ENCODE data around the gene LEKR1.

Gene LEKR1

GRCh38 chr3:157078131-157078810 is 252.1 kb downstream of the LEKR1 start:
- DNase-seq (ENCODE audit: low spot score) (no peak), FAIRE-seq (no peak)

- FAIRE-seq (no peak), DNase-seq (ENCODE audit: low spot score) (no peak)
These were observed 252.6 kb downstream of the LEKR1 start for GRCh38 chr3:157078811-157079185.

- DNase-seq (ENCODE audit: low spot score), result no peak
These were observed 253.7 kb downstream of the LEKR1 start for GRCh38 chr3:157079676-157080369.

GRCh38 chr3:157081626-157082210 is 255.6 kb downstream of the LEKR1 start:
- FAIRE-seq (no peak), DNase-seq (ENCODE audit: low spot score) (peak; percentile 84)

More at GRCh38 chr3:157079676-157080369, 253.7 kb downstream of the LEKR1 start:
- no peak for FAIRE-seq

- FAIRE-seq (no peak), DNase-seq (ENCODE audit: low spot score) (no peak)
These were observed 256.3 kb downstream of the LEKR1 start for GRCh38 chr3:157082305-157082982.

GRCh38 chr3:157083824-157084223 is 257.7 kb downstream of the LEKR1 start:
- FAIRE-seq (no peak), DNase-seq (ENCODE audit: low spot score) (no peak)

GRCh38 chr3:157086060-157086750 is 260.1 kb downstream of the LEKR1 start:
- FAIRE-seq, result no peak
- DNase-seq (ENCODE audit: low spot score), result no peak

GRCh38 chr3:157086775-157087174 is 260.6 kb downstream of the LEKR1 start:
- DNase-seq (ENCODE audit: low spot score) (no peak), FAIRE-seq (no peak)

- no peak for FAIRE-seq
- no peak for DNase-seq (ENCODE audit: low spot score)
These were observed 261.2 kb downstream of the LEKR1 start for GRCh38 chr3:157087373-157087772.

GRCh38 chr3:157087780-157088600 is 261.8 kb downstream of the LEKR1 start:
- FAIRE-seq (no peak), DNase-seq (ENCODE audit: low spot score) (no peak)

- FAIRE-seq (no peak), DNase-seq (ENCODE audit: low spot score) (peak; percentile 97)
These were observed 262.7 kb downstream of the LEKR1 start for GRCh38 chr3:157088601-157089454.

- FAIRE-seq (no peak), DNase-seq (ENCODE audit: low spot score) (no peak)
These were observed 263.5 kb downstream of the LEKR1 start for GRCh38 chr3:157089455-157090221.

GRCh38 chr3:157091083-157091833 is 265.1 kb downstream of the LEKR1 start:
- DNase-seq (ENCODE audit: low spot score) (no peak), FAIRE-seq (no peak)

GRCh38 chr3:157092230-157092629 is 266.1 kb downstream of the LEKR1 start:
- DNase-seq (ENCODE audit: low spot score) (no peak), FAIRE-seq (no peak)

GRCh38 chr3:157093096-157093495 is 266.9 kb downstream of the LEKR1 start:
- FAIRE-seq, result no peak
- DNase-seq (ENCODE audit: low spot score), result no peak

- DNase-seq (ENCODE audit: low spot score) (no peak), FAIRE-seq (no peak)
These were observed 268.1 kb downstream of the LEKR1 start for GRCh38 chr3:157094301-157094700.

- no peak for FAIRE-seq
- no peak for DNase-seq (ENCODE audit: low spot score)
These were observed 268.8 kb downstream of the LEKR1 start for GRCh38 chr3:157094751-157095480.

Measured in urothelium cell line (cell line).